ENCODE results near the gene NTMT2.
"Not testable (repeated sequence)": the region's sequence is repeated elsewhere in the genome, so short reads cannot be mapped to it uniquely, and the experiment has no call there.

NTMT2 gene

DNA sequence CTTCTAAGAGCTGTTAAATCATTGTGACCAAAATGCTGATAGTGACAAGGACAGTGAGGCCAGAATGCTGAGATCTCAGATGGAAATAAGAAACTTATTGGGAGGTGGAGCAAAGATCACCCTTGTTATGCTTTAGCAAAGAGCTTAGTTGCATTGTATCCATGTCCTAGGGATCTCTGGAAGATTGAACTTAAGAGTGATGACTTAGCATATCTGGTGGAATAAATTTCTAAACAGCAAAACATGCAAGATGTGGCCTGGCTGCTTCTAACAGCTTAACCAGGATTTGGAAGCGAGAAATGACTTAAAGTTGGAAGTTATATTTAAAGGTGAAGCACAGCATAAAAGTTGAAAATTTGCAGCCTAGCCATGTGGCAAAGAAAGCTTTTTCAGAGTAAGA lies 7.7 kb downstream of the NTMT2 start:
- no peak overlapping the region for H3K27ac ChIP-seq
- no peak overlapping the region for H3K4me3 ChIP-seq

DNA sequence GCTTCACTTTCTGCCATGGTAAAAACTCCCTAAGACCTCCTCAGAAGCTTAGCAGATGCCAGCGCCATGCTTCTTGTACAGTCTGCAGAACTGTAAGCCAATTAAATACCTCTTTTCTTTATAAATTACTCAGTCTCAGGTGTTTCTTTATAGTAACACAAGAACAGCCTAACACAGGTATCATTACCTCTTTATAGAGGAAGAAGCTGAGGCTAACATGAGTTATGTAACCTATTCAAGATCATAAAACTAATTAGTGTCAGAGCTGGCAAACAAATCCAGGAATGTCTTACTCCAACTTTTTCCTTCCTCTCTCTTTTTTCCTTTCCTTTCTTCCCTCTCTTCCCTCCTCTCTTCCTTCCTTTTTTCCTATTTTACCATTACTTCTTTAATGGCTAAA lies 9.3 kb downstream of the NTMT2 start:
- Histone ChIP-seq H3K4me3 (no peak overlapping the region), H3K27ac (no peak overlapping the region)

DNA sequence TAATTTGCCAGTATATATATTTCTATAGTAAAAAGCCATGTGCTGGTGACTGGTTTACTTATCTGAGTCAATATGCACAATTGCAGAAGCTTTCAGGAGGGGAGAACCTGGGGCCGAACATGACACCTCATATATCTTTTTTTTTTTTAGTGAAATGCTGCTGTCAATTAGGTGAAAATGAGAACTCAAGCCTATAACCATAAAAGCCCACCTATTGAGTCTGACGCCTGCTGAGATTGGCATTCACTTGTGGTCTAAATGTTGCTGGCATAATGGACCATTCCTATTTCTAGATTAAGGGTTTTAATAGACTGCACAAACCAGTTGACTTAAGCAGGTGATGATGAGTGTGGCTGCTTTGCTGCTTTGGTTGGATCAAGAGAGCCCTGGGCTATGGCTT lies 10.8 kb downstream of the NTMT2 start:
- Histone ChIP-seq H3K4me3 (no peak overlapping the region), H3K27ac (no peak overlapping the region)

DNA sequence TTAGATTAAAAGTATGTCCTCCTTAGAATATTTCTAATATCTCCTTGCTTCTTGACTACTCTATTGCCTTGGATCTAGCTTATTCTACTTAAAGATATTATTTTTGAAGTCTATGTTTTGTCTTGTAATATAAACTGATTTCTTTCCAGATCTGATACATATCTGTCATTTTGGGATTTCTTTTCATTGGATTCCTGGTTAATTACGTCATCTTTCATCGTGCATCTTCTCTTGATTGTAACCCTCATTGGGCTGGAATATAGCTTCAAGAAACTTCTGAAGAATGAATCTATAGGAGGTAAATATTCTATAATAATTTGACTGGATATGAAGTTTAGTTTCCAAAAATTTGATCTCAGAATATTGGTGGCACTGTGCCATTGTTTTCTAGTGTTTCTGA lies 12.1 kb downstream of the NTMT2 start:
- H3K27ac ChIP-seq = no peak overlapping the region
- no peak overlapping the region for H3K4me3 ChIP-seq

DNA sequence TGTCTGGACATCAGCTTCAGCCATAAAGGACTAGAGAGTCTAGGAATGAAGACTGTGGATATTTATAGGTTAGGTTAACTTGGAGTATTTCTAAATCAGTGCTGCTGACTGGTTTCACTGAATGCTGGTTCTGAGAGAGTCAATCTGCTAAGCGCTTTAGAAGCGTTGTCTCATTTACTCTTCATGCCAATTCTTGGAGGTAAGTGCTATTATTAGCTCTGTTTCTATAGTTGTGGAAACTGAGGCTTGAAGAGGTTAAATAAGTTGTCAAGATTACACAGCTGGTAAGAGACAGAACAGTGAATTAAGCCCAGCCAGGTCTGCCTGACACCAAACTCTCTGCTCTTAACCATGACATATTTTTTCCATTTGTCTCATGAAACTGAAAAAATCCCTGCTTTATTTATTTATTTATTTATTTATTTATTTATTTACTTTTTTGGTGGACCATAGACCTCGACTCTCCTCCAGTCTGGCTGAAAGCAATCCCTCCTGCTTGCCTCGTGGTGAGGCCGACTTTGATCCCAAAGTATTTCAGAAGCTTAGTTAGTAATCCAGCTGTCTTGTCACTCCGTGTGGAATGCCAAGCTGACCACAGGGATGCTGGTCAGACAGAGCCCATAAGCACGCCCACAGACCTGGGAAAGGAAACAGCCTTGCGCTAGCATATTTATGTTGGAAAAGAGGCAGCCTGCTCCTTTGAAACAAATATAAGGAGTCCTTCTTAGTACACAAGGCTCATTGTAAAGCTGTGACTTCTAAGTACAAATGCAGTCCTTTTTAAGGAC lies 16.9 kb downstream of the NTMT2 start:
- Histone ChIP-seq H3K4me3 (no peak overlapping the region), H3K27ac (peak overlapping the region in 7 of 21 experiments; percentile 24 to 65 (median 39))

DNA sequence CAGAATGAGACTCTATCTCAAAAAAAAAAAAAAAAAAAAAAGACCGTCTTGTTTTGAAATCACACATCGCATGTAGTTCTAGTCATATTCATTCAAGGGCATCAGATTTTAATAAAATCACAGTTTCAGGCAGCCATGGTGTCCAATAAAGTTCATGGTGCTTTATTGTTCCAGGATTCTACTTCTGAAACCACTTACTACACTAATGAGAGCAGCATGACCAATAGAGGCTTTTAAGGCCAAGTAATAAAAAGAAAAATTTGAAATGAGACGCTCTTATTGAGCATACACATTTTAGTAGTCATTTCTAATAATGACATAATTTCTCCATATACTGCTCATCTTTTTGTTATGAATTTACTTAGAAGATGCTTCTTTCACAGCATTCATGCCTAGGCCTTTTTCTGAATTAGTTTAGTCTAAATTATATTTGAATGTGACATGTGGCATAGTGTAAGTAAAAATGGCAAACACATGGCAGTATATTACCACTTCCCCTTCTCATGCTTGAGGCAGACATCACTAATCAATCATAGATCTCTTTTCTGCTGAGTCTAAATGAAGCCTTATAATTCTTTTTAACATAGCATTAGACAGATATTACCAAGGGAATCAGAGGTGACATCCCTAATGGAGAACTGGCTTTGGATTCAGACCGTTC lies 18.5 kb downstream of the NTMT2 start:
- H3K27ac ChIP-seq = peak overlapping the region in 6 of 21 experiments; percentile 4 to 57 (median 30)
- H3K4me3 ChIP-seq = no peak overlapping the region

DNA sequence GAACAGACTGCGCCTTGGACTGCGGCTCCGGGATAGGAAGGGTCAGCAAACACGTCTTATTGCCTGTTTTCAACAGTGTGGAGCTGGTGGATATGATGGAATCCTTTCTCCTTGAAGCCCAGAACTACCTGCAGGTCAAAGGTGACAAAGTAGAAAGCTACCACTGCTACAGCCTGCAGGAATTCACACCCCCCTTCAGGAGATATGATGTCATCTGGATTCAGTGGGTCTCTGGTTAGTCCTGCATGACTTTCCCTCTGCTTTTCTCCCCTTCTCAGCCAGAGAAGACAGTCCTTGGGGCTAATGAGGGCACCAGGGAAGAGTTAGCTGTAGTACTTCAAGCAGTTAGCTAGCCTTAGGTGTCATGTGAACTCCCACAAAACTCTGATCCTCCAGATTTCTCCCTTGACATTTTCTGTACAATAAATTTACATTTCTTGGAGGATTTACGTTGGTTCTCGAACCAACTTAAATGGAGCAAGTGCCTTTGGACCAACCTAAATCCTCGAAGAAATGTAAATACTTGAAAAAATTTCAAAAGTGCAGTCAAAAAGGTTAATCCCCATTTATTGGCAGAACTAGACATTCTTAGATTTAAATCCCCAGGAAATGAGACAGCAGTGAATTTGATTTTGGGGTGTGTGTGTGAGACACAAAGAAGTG lies 20.9 kb downstream of the NTMT2 start:
- H3K27ac ChIP-seq = no peak overlapping the region
- H3K4me3 ChIP-seq = no peak overlapping the region

DNA sequence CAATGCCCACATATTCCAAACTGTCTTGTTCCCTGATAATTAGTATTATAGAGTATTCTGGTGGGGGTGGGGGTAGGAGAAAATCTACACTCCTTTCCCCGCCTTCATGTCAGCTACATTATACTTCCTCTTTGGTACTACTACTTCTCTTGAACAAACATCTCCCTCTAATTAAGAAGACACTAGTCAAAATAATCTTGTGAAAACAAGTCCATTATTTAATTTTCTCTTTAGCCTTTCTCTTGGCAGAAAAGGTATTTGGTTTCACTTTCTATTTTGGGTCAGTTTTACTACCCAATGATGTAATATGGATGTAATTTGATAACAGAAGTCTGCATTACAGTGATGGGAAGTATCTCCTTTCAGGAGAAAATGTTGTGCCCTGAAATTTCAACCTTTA lies 22.5 kb downstream of the NTMT2 start:
- Histone ChIP-seq H3K4me3 (no peak overlapping the region), H3K27ac (peak overlapping the region in 1 of 21 experiments; percentile 10)

DNA sequence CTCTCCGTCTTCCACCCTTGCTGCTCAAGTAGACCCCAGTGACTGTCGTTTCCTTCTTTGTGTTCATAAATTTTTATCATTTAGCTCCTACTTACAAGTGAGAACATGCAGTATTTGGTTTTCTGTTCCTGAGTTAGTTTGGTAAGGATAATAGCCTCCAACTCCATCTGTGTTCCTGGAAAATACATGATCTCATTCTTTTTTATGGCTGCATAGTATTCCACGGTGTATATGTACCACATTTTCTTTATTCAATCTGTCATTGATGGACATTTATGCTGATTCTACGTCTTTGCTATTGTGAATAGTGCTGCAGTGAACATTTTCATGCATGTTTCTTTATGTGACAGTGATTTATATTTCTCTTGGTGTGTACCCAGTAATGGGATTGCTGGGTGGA lies 24.8 kb downstream of the NTMT2 start:
- H3K4me3 ChIP-seq, H3K27ac ChIP-seq: not testable (repeated sequence)

DNA sequence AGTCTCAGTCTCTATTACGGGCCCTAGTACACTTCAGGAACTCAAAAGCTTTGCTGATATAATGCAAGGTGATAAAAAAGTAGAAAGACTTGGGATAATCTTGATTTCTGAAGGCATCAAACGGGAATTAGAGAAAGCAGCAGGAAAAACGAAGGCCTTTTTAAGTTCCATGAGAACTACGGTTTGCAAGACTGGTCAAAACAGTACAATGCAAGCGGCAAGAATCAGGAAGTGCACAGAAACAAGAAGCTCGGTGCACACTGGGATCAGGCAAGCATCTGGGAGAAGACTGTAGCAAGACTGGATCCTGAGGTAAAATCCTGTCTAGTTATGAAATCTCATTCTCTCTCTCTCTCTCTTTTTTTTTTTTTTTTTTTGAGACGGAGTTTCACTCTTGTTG lies 28.6 kb downstream of the NTMT2 start:
- no peak overlapping the region for H3K27ac ChIP-seq
- no peak overlapping the region for H3K4me3 ChIP-seq

DNA sequence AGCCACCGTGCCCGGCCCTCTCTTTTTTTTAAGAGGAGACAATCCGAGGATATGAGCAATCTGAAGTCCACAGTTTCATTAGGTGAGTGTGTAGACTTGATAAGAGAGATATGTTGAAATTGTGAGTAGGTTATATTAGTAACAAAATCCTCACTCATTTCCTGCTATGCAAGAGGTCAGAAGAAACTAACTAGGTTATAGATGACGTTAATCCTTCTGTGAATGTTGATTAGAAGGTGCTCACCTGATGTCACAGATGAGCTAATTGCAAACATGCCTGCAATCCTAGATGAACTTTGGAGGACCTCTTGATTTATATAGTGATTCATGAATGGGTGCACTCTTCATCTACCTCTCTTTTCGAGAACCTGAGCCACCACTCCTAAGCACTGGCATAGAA lies 29.3 kb downstream of the NTMT2 start:
- H3K27ac ChIP-seq = no peak overlapping the region
- H3K4me3 ChIP-seq = no peak overlapping the region

DNA sequence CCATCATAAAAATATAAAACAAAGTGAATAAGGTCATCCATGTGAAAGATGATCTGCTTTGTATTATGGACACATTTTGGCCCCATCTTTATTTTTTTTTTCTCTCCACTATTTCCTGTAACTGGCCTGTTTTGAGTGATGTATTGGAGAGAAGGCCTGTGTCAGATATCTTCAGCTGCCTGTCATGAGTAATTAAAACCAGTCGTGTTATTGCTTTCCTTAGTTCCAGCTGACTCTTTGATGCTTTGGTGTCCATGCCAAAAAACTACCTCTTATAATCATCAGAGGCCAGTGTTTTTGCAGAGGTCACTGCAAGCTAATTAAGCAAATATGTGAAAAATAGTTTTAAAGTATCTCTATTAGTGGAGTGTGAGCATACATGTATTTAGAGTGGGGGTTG lies 29.7 kb downstream of the NTMT2 start:
- Histone ChIP-seq H3K27ac (no peak overlapping the region), H3K4me3 (no peak overlapping the region)

DNA sequence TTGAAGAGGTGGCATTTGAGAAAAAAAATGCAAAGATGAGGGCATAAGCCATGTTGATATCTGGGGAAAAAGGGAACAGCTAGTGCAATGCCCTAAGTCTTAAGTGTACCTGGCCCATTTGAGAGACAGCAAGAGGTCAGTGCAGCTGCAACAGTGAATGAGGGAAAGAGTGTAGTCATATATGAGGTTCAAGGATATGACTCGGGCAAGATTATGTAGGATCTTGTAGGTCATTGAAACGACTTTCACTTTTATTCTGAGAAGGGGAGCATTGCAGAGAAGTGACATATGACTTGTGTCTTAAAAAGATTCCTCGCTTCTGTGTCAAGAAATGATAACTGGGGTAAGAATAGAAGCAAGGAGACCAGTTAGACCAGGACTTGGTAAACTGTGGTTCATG lies 31.0 kb downstream of the NTMT2 start:
- Histone ChIP-seq H3K27ac (no peak overlapping the region), H3K4me3 (no peak overlapping the region)

DNA sequence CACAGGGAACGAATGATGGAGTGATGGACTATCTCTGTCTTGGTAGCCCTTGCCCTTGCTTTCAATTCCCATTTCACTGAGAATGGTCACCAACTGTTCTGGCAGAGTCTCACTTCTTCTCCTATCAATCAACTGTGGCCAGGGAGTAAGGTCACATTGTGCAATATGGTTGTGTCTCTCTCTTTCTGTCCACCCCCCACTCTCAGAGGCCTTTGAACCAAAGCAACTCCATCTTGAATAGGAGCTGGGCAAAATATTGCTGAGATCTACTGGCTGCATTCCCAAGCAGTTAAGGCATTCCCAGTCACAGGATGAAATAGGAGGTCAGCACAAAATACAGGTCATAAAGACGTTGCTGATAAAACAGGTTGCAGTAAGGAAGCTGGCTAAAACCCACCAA lies 36.7 kb downstream of the NTMT2 start:
- no peak overlapping the region for H3K4me3 ChIP-seq

DNA sequence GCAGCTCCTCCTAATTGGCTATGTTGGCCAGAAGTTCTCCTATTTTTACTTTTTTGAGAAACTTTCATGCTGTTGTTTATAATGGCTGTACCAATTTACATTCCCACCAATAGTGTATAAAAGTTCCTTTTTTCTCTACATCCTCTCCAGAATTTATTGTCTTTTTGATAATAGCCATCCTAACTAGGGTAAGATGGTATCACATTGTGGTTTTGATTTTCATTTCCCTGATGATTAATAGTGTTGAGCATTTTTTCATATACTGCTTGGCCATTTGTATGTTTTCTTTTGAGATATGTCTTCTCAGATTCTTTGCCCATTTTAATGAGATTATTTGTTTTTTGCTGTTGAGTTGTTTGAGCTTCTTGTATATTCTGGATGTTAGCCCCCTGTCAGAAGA lies 46.8 kb downstream of the NTMT2 start:
- Histone ChIP-seq H3K4me3 (no peak overlapping the region), H3K27ac (no peak overlapping the region)

More for the DNA sequence above, 36.7 kb downstream of the NTMT2 start:
- no peak overlapping the region for H3K27ac ChIP-seq

DNA sequence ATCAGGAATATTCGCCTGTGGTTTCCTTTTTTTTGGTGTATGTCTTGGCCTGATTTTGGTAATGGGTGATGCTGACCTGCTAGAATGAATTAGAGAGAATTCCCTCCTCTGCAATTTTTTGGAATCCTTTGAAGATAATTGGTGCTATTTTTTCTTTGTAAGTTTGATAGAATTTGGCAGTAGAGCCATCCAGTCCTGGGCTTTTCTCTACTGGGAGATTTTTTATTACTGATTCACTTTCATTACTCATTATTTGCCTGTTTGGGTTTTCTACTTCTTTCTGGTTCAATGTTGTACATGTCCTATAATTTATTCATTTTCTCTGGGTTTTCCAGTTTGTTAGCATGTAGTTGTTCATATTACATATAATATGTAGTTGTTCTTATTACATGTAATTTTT lies 48.7 kb downstream of the NTMT2 start:
- H3K4me3 ChIP-seq = no peak overlapping the region
- H3K27ac ChIP-seq = peak overlapping the region in 1 of 21 experiments; percentile 12

DNA sequence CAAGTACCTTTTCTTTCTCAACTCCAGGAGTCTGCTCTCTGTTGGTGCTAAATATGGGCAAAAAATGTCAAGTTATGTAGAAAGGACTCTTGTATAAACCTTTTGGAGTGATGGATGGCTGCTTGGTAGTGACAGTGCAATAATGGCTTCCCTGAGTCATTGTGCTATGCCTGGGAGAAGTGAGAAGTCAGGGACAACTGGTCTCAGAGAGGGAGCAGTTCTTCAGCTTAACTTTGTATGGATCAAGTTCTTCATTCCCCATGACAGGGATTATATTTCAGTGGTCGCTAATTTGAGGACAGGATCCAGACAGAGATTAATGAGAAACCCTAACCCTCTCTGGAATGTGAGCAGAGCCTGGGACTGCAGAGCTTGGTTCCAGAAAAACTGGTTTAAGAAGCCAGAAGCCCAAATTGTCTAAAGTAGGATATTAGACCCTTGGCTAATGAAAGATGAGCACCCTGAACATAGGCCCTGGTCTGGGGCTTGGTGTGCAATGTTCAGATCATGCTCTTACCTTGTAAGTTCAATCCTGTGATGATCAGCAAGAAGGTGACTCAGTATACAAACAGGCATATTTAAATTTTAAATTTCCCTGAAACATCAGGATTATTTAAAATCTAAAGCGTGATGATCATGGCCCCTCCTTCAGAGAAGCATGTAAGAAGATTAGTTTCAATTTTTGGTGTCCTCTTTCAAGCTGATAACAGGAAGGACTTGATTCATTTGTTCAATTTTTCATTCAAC lies 50.9 kb downstream of the NTMT2 start:
- no peak overlapping the region for H3K4me3 ChIP-seq
- H3K27ac ChIP-seq = no peak overlapping the region

DNA sequence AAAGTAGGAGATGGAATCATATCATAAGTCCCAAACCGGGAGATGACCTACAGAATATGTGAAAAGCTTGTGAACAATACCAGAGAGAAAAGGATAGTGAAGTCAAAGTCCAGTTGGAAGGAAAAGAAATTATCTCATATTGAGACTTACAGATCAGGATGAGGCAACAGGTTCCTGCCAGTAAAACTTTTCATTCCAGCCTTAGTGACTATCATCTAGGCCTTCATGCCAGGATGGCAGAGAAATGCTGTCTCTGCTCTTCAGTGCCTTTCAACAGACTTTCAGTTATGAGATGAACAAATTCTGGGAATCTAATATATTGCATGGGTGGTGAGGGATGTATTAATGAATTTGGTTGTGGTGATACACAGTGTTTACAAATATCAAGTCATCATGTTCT lies 52.3 kb downstream of the NTMT2 start:
- no peak overlapping the region for H3K4me3 ChIP-seq
- no peak overlapping the region for H3K27ac ChIP-seq

DNA sequence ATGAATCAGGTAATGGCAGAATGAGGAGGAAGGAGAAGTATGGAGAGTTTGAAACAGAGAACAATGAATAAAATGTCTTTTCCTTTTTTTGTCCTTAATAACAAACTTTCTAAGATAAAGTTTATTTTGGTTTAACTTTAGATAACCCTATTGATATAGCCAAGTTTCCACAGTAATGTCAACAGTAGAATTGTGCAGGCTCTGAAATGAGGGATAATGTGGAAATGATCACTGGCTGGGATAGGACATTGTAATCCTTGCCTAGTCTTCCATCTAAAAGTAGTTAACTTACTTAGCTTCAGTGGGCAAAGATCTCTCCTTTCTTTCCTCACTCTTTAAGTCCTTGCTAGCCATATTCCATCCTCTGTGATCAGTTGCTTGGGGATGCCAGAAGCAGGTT lies 52.8 kb downstream of the NTMT2 start:
- H3K4me3 ChIP-seq = no peak overlapping the region
- no peak overlapping the region for H3K27ac ChIP-seq

DNA sequence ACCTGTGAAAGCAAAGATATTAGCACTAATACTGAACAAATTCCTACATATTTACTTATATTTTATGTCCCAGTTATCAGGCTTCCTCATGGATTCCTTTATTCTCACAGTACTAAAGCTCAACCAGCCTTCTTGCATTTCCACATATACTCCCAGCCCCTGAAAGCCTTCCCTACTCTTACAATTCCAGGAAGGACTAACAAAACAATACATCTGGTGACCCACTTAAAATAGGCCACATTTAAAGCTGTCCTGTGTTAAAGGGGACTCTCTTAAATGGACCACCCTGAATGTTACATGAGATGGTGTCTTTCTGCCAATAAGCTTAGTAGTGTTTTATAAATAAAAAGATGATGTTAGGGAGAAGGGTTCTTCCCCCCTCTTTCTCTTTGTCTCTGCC lies 54.4 kb downstream of the NTMT2 start:
- peak overlapping the region in 15 of 21 experiments; percentile 2 to 82 (median 52) for H3K27ac ChIP-seq

More for the DNA sequence above, 54.4 kb downstream of the NTMT2 start:
- no peak overlapping the region for H3K4me3 ChIP-seq

All from skin epidermis (tissue), 12 donors.